Retinal pigment epithelial cell (primary cell): ENCODE measurements around the gene CSF2RB.

Experiments
- DNase-seq: peaks from one replicate; pipeline ENCODE4 v3.0.0-alpha.2; 2010; ENCODE audit warnings: low read depth
- H3K4me3 ChIP-seq: 2 replicates; pipeline ENCODE4 v1.5.1; 2011; ENCODE audit warnings: mild to moderate bottlenecking, low read length, control low read depth, moderate library complexity
- TF ChIP-seq, protein P1 (sequence below): conservative IDR thresholded peaks from 2 replicates; pipeline ENCODE4 v1.5.1; 2011; ENCODE audit warnings: low read depth, low read length, control low read depth, inconsistent platforms

Gene CSF2RB

GRCh38 chr22:36900225-36900624, 13.2 kb upstream of the CSF2RB start:
- TF ChIP-seq, protein P1, sequence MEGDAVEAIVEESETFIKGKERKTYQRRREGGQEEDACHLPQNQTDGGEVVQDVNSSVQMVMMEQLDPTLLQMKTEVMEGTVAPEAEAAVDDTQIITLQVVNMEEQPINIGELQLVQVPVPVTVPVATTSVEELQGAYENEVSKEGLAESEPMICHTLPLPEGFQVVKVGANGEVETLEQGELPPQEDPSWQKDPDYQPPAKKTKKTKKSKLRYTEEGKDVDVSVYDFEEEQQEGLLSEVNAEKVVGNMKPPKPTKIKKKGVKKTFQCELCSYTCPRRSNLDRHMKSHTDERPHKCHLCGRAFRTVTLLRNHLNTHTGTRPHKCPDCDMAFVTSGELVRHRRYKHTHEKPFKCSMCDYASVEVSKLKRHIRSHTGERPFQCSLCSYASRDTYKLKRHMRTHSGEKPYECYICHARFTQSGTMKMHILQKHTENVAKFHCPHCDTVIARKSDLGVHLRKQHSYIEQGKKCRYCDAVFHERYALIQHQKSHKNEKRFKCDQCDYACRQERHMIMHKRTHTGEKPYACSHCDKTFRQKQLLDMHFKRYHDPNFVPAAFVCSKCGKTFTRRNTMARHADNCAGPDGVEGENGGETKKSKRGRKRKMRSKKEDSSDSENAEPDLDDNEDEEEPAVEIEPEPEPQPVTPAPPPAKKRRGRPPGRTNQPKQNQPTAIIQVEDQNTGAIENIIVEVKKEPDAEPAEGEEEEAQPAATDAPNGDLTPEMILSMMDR = no peak
- DNase-seq = no peak
- no peak overlapping the region for H3K4me3 ChIP-seq

- TF ChIP-seq, protein P1 = no peak
- DNase-seq = no peak
- no peak overlapping the region for H3K4me3 ChIP-seq
Observed at GRCh38 chr22:36900880-36901279, 12.5 kb upstream of the CSF2RB start.

DNA sequence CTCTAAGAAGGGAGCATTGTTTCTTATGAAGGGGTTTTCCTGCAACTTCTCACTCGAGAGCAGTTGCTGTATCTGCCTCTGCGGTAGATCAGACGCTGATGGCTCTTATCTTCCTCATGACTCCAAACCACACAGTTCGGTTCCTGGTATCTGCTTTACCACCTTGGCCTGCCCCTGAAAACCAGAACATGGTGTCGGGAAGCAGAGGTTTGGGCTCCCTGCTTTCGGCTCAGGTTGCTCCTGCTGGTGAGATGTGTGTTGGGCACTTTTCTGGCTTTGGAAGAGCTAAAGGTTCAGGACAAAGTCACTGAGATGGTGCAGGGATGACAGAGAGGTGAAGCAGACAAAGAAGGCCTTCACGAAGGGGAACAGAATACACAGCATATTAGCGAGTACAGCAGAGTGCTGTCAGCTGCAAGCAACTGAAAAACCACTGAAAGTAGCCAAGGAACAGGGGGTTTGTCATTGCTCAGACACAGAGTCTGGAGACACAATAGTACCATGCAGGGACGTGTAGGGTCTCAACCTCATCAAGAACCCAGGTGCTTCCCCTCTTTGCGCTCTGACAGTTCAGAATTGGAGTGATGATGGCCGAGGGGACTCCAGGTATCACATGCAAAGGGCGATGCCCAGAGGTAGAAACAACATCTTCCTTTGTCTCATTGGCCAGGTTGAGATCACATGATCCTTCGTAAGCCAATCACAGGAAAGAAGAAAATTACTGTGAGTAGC, 11.9 kb upstream of the CSF2RB start:
- no peak for DNase-seq
- no peak overlapping the region for H3K4me3 ChIP-seq
- TF ChIP-seq, protein P1 = no peak

DNA sequence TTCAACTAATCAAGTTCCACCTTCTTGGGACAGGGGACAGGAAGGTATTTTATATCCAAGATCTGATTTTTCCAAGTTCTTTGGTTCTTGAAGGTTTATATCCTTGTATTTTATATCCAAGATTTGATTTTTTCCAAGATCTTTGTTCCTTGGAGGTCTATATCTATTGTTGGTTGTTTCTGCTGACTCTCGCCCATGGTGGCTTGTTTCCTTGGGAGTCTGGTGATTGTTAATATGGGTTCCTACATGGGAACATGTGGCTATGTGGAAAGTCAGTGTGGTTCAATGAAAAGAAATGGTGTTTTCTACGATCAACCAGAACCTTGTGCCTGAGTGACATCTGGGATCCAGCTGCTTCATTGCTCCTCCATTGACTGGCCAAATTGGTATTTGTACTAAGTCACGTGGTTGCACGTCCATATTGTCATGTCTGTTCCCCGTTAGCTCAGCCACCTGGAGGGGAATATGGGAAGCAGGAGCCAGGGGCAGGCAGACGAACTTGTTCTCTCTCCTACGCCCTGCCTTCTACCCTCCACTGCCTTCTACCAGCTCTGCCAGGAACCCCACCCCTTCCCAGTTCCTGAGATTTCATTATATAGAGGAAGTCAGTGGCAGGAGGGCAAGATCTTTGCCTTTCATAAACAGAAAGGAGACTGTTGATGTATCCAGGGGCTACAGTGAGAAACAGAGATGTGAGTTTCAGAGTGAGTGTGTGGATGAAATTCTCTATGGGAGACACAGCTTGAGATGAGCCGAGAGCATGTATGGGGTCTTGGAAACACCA, 11.1 kb upstream of the CSF2RB start:
- no peak for DNase-seq
- H3K4me3 ChIP-seq = no peak overlapping the region
- TF ChIP-seq, protein P1 = no peak

- TF ChIP-seq, protein P1 = no peak
- DNase-seq = no peak
- H3K4me3 ChIP-seq = no peak overlapping the region
Observed at GRCh38 chr22:36904260-36904880, 9.1 kb upstream of the CSF2RB start.

- H3K4me3 ChIP-seq = no peak overlapping the region
- TF ChIP-seq, protein P1 = no peak
- DNase-seq = no peak
Observed at GRCh38 chr22:36907253-36908195, 5.9 kb upstream of the CSF2RB start.
